Mesendoderm (in vitro differentiated cells): ENCODE results near the gene GBE1.

Experiments used
- DNase-seq: peaks from one replicate; pipeline ENCODE4 v3.0.0; 2013
- H2AK5ac ChIP-seq: 2 replicates; pipeline ENCODE4 v1.6.1; 2013; ENCODE audit warnings: low read length, inconsistent platforms
- H2BK120ac ChIP-seq: 2 replicates; pipeline ENCODE4 v1.6.1; 2013; ENCODE audit warnings: low read depth, mild to moderate bottlenecking, low read length, moderate library complexity, mixed read lengths
- H2BK15ac ChIP-seq: replicated peaks from 2 replicates; pipeline ENCODE4 v1.6.1; 2013; ENCODE audit warnings: low read depth, mild to moderate bottlenecking, moderate library complexity
- H2BK5ac ChIP-seq: 2 replicates; pipeline ENCODE4 v1.6.1; 2013; ENCODE audit warnings: low read length, inconsistent platforms
- H3K18ac ChIP-seq: 2 replicates; pipeline ENCODE4 v1.6.1; 2013; ENCODE audit warnings: mild to moderate bottlenecking, low read length, mixed read lengths
- H3K23ac ChIP-seq: one replicate; pipeline ENCODE4 v1.6.1; 2013; ENCODE audit warnings: low read length
- H3K27ac ChIP-seq: 2 replicates; pipeline ENCODE4 v1.5.1; 2013; ENCODE audit warnings: low read depth, mild to moderate bottlenecking, inconsistent platforms, low read length, moderate library complexity
- H3K27me3 ChIP-seq: 2 replicates; pipeline ENCODE4 v1.6.1; 2013; ENCODE audit warnings: low read length, control low read depth, mild to moderate bottlenecking, inconsistent platforms; ENCODE audit not compliant: insufficient read depth, poor library complexity
- H3K36me3 ChIP-seq: 2 replicates; pipeline ENCODE4 v1.6.1; 2013; ENCODE audit warnings: low read length, inconsistent platforms; ENCODE audit not compliant: control insufficient read depth, insufficient read depth
- H3K4ac ChIP-seq: one replicate; pipeline ENCODE4 v1.6.1; 2013; ENCODE audit warnings: low read depth, mild to moderate bottlenecking, low read length, moderate library complexity
- H3K4me1 ChIP-seq: 2 replicates; pipeline ENCODE4 v1.6.1; 2013; ENCODE audit warnings: low read depth, low read length, inconsistent platforms; ENCODE audit not compliant: control insufficient read depth
- H3K4me2 ChIP-seq: 2 replicates; pipeline ENCODE4 v1.6.1; 2013; ENCODE audit warnings: low read length
- H3K4me3 ChIP-seq: 2 replicates; pipeline ENCODE4 v1.5.1; 2013; ENCODE audit warnings: mild to moderate bottlenecking, low read length
- H3K56ac ChIP-seq: one replicate; pipeline ENCODE4 v1.6.1; 2013; ENCODE audit warnings: low read length
- H3K79me1 ChIP-seq: 2 replicates; pipeline ENCODE4 v1.6.1; 2013; ENCODE audit warnings: low read length, inconsistent platforms
- H3K79me2 ChIP-seq: 2 replicates; pipeline ENCODE4 v1.6.1; 2013; ENCODE audit warnings: mild to moderate bottlenecking, low read length; ENCODE audit not compliant: control insufficient read depth, insufficient read depth
- H3K9ac ChIP-seq: 2 replicates; pipeline ENCODE4 v1.6.1; 2013; ENCODE audit warnings: low read length, inconsistent platforms
- H4K5ac ChIP-seq: one replicate; pipeline ENCODE4 v1.6.1; 2013; ENCODE audit warnings: low read length
- H4K8ac ChIP-seq: one replicate; pipeline ENCODE4 v1.6.1; 2013; ENCODE audit warnings: low read depth, mild to moderate bottlenecking, control low read depth, low read length, moderate library complexity
- WGBS: extraction: QIAGEN DNeasy Blood & Tissue Kit; methylation state at CpG from one replicate; pipeline ENCODE4 v1.1.7; 2013; ENCODE audit warnings: low lambda C conversion rate, missing lambda C conversion rate; ENCODE audit not compliant: insufficient coverage; ENCODE audit errors: extremely low coverage; 5-methylcytosine and 5-hydroxymethylcytosine counted together

The GBE1 gene

DNA sequence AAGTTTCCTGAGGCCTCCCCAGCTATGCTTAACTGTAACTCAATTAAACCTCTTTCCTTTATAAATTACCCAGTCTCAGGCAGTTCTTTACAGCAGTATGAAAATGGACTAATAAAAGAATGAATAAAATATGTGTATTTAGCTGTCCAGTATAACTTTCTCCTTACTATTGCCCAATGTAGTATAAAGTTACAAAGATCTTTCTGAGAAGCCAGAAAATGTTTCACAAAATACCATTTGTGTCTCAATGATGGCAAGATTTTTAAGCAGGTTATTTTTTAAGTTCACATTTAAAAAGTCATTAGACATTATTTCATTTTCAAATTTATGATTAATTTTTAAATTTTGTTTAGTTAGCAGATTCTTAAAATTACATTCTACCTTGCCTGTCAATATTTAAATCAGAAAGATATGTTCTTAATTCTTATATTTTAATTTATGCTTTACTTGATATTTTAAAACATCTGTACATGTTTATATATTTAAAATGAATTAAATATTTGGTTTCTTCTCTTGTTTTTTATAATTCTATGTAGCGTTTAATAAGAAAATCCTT lies 189.2 kb downstream of the GBE1 start:
- DNase-seq, result no peak
- Histone ChIP-seq H3K27me3 (no peaks in the 10 kb centered on the region), H3K23ac (no peak overlapping the region), H3K18ac (no peak overlapping the region), H2BK5ac (no peak overlapping the region), H3K4me1 (no peaks in the 10 kb centered on the region), H4K8ac (no peak overlapping the region), H2AK5ac (no peak overlapping the region), H3K4me3 (no peak overlapping the region), H3K56ac (no peak overlapping the region), H3K4me2 (no peak overlapping the region), H2BK15ac (no peak overlapping the region), H4K5ac (no peak overlapping the region), H3K9ac (no peak overlapping the region), H3K4ac (no peak overlapping the region), H3K79me1 (no peaks in the 10 kb centered on the region), H2BK120ac (no peak overlapping the region), H3K36me3 (no peaks in the 10 kb centered on the region), H3K27ac (no peak overlapping the region), H3K79me2 (no peaks in the 10 kb centered on the region)
- WGBS, result no CpG with 5 or more reads among the region's 1 CpG

DNA sequence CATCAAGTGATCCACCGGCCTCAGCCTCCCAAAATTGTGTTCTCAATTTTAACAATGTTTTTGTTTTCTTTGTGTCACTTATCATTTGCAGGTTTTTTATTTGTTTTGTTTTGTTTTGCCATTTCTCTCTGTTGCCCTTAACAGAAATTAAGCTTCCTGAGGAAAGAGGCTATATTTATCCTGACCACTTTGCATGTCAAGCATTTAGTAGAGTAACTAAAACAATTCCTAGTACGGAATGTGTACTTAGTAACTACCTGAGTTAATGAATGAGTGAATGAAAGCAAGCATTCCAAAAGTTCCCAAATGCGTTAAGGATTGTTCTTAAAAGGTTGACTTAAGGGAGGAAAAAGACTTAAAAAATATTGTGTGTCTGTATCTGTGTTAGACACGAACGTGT lies 193.1 kb downstream of the GBE1 start:
- H3K36me3 ChIP-seq, result no peaks in the 10 kb centered on the region
- no CpG with 5 or more reads among the region's 5 CpGs for WGBS

DNA sequence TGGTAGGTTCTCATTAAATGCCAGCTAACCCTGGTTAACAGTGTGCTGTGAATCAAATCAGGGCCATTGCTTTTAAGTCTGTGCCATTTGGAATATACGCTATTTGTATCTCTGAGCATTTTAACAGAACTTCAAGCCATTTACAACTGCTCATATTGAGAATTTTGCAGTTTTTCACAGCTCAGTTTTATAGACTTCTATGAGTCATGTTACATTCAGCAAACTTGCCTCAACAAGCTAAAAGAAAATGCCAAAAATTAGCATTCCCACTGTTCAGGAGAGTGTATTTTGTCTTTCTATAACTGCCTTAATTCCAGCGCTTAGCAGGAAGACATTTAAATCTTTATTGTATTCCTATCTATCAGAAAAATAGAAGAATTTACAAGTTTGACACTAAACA lies 196.4 kb downstream of the GBE1 start:
- Histone ChIP-seq H4K8ac (no peak overlapping the region), H2AK5ac (no peak overlapping the region), H3K9ac (no peak overlapping the region), H3K27me3 (no peaks in the 10 kb centered on the region), H3K27ac (no peak overlapping the region), H2BK15ac (no peak overlapping the region), H3K36me3 (no peaks in the 10 kb centered on the region), H2BK5ac (no peak overlapping the region), H3K79me2 (no peaks in the 10 kb centered on the region), H2BK120ac (no peak overlapping the region), H4K5ac (no peak overlapping the region), H3K4me1 (no peaks in the 10 kb centered on the region), H3K4ac (no peak overlapping the region), H3K4me2 (no peak overlapping the region), H3K56ac (no peak overlapping the region), H3K18ac (no peak overlapping the region), H3K23ac (no peak overlapping the region), H3K79me1 (no peaks in the 10 kb centered on the region), H3K4me3 (no peak overlapping the region)
- no peak for DNase-seq
- no CpG with 5 or more reads among the region's 2 CpGs for WGBS

More for the DNA sequence above, 193.1 kb downstream of the GBE1 start:
- H2BK15ac ChIP-seq, result no peak overlapping the region
- no peak overlapping the region for H2AK5ac ChIP-seq
- no peak overlapping the region for H4K5ac ChIP-seq
- H3K79me2 ChIP-seq, result no peaks in the 10 kb centered on the region
- no peak overlapping the region for H2BK5ac ChIP-seq
- DNase-seq, result no peak
- no peak overlapping the region for H3K4me2 ChIP-seq
- H2BK120ac ChIP-seq, result no peak overlapping the region
- H3K18ac ChIP-seq, result no peak overlapping the region
- H3K79me1 ChIP-seq, result no peaks in the 10 kb centered on the region
- no peak overlapping the region for H3K9ac ChIP-seq
- H3K27me3 ChIP-seq, result no peaks in the 10 kb centered on the region
- H3K4me3 ChIP-seq, result no peak overlapping the region
- no peak overlapping the region for H3K27ac ChIP-seq
- H3K4me1 ChIP-seq, result no peaks in the 10 kb centered on the region
- H3K56ac ChIP-seq, result no peak overlapping the region
- H4K8ac ChIP-seq, result no peak overlapping the region
- H3K4ac ChIP-seq, result no peak overlapping the region
- no peak overlapping the region for H3K23ac ChIP-seq

DNA sequence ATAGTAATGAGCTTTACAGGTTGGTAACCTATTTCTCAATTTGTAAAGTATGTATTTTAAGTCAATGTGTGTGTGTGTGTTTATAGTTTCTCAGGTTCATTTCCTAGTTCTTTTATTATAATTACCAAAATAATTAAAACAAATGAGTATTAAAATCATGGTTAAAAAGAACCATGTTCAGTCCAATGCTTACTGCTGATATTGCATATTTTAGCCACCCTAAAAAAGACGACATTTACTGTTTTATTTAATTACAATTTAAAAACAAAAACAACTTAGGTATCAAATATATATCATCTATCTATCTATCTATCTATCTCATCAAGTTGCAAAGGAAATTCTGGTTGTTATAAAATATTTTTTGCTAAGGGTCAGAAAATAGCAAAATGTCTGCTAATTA lies 203.3 kb downstream of the GBE1 start:
- Histone ChIP-seq H3K79me2 (no peaks in the 10 kb centered on the region), H3K79me1 (no peaks in the 10 kb centered on the region), H3K4me3 (no peak overlapping the region), H3K4me2 (no peak overlapping the region), H3K4ac (no peak overlapping the region), H3K9ac (no peak overlapping the region), H4K8ac (no peak overlapping the region), H4K5ac (no peak overlapping the region), H2BK120ac (no peak overlapping the region), H3K27ac (no peak overlapping the region), H3K27me3 (no peaks in the 10 kb centered on the region), H3K23ac (no peak overlapping the region), H3K36me3 (no peaks in the 10 kb centered on the region), H2BK5ac (no peak overlapping the region), H3K56ac (no peak overlapping the region), H3K18ac (no peak overlapping the region), H3K4me1 (no peaks in the 10 kb centered on the region), H2AK5ac (no peak overlapping the region), H2BK15ac (no peak overlapping the region)
- 100% methylated on average over 1 of the region's 1 CpG for WGBS
- no peak for DNase-seq

DNA sequence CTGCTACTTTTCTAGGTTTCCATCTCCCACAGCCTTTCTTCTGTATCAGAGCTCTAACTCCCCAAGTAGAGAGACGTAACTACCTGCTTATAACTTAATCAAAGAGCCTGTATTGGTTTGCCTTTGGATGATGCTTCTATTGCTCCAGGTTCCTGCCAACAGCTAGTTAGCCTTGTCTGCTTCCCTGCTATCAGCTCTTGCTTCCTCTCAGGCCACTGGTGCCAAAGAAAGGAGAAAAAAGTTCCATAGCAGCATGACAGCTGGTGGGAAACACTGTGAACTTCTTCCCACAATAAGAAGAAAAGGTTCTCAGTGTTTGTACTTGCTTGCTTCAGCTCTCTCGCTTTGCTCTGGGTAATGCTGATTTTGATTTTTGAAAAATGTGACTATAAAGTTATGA lies 206.6 kb downstream of the GBE1 start:
- Histone ChIP-seq H3K4me2 (no peak overlapping the region), H3K4me3 (no peak overlapping the region), H2AK5ac (no peak overlapping the region), H3K36me3 (no peaks in the 10 kb centered on the region), H3K79me2 (no peaks in the 10 kb centered on the region), H4K8ac (no peak overlapping the region), H3K9ac (no peak overlapping the region), H3K56ac (no peak overlapping the region), H2BK5ac (no peak overlapping the region), H3K4me1 (no peaks in the 10 kb centered on the region), H3K23ac (no peak overlapping the region), H3K4ac (no peak overlapping the region), H4K5ac (no peak overlapping the region), H3K18ac (no peak overlapping the region), H2BK120ac (no peak overlapping the region), H3K27me3 (no peaks in the 10 kb centered on the region), H3K79me1 (no peaks in the 10 kb centered on the region), H2BK15ac (no peak overlapping the region), H3K27ac (no peak overlapping the region)
- DNase-seq, result peak; percentile 7
- WGBS, result no CpG with 5 or more reads among the region's 2 CpGs

DNA sequence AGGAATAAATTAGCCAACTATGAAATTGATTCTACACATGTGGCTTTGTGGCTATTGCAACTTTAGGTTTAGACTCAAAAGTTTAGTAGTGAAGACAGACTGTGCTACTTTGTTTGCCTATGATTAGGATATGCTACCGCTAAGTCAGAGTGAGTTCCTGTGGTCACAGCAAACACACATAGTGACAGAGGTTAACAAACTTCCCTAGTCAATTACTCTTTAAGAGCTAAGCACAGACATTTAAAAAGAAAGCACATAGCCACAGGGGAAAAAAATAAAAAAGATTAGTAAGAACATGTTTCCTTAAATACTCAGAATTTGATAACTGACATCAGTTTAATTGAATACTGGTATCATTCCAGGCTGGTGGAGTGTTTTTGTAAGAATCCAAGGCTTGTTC lies 207.1 kb downstream of the GBE1 start:
- H3K23ac ChIP-seq, result no peak overlapping the region
- H3K36me3 ChIP-seq, result no peaks in the 10 kb centered on the region
- no peaks in the 10 kb centered on the region for H3K4me1 ChIP-seq
- no peak overlapping the region for H3K56ac ChIP-seq
- H4K5ac ChIP-seq, result no peak overlapping the region
- WGBS, result no CpG with 5 or more reads among the region's 1 CpG
- peak; percentile 2 for DNase-seq
- H3K4me2 ChIP-seq, result no peak overlapping the region
- H2BK15ac ChIP-seq, result no peak overlapping the region
- no peak overlapping the region for H2BK120ac ChIP-seq
- H2BK5ac ChIP-seq, result no peak overlapping the region
- no peaks in the 10 kb centered on the region for H3K27me3 ChIP-seq
- H3K27ac ChIP-seq, result no peak overlapping the region
- no peak overlapping the region for H3K4me3 ChIP-seq
- no peak overlapping the region for H4K8ac ChIP-seq
- no peaks in the 10 kb centered on the region for H3K79me1 ChIP-seq
- H3K79me2 ChIP-seq, result no peaks in the 10 kb centered on the region
- H2AK5ac ChIP-seq, result no peak overlapping the region
- no peak overlapping the region for H3K9ac ChIP-seq
- no peak overlapping the region for H3K18ac ChIP-seq
- no peak overlapping the region for H3K4ac ChIP-seq
